ES-I3 (cell line): ENCODE measurements around the gene CARD9.
"Not testable (repeated sequence)": the region's sequence is repeated elsewhere in the genome, so short reads cannot be mapped to it uniquely, and the experiment has no call there.

Experiments
- H3K36me3 ChIP-seq: 2 replicates; pipeline ENCODE4 v1.6.1; 2013; ENCODE audit warnings: mild to moderate bottlenecking, low read length, control low read depth, moderate library complexity; ENCODE audit not compliant: insufficient read depth
- H3K4me1 ChIP-seq: 2 replicates; pipeline ENCODE4 v1.6.1; 2013; ENCODE audit warnings: mild to moderate bottlenecking, control low read depth, low read length; ENCODE audit not compliant: insufficient read depth
- H3K9ac ChIP-seq: 2 replicates; pipeline ENCODE4 v1.6.1; 2013; ENCODE audit warnings: low read depth, mild to moderate bottlenecking, low read length, moderate library complexity
- H3K9me3 ChIP-seq: 2 replicates; pipeline ENCODE4 v1.6.1; 2013; ENCODE audit warnings: mild to moderate bottlenecking, low read length, moderate library complexity; ENCODE audit not compliant: control insufficient read depth, insufficient read depth

Gene CARD9

GRCh38 chr9:136373300-136374182, at the start of gene CARD9:
Gene CARD9, minus strand, starts transcription at chr9:136373669. Its CDS starts 1,591 bp downstream, at chr9:136372078.
- no peak within 1 kb of the TSS for H3K9ac ChIP-seq
- peaks cover 8% of the 10 kb centered on the region; the same call in 1 of the 2 replicates for H3K4me1 ChIP-seq
- no peaks in the 10 kb centered on the region for H3K9me3 ChIP-seq
- H3K36me3 ChIP-seq: 0 out of 2 replicates have a peak, but pooled peaks cover 4% of the 10 kb centered on the region

GRCh38 chr9:136422876-136423275, 49.4 kb upstream of the CARD9 start:
- H3K4me1 ChIP-seq: no peaks in the 10 kb centered on the region
- H3K36me3 ChIP-seq: peaks cover 18% of the 10 kb centered on the region
- no peak overlapping the region for H3K9ac ChIP-seq
- no peaks in the 10 kb centered on the region for H3K9me3 ChIP-seq

- Histone ChIP-seq H3K9ac (no peak overlapping the region), H3K9me3 (no peaks in the 10 kb centered on the region), H3K36me3 (peaks cover 24% of the 10 kb centered on the region), H3K4me1 (no peaks in the 10 kb centered on the region)
These were observed 48.3 kb upstream of the CARD9 start for GRCh38 chr9:136421791-136422190.

GRCh38 chr9:136419092-136419420, 45.6 kb upstream of the CARD9 start:
- Histone ChIP-seq H3K9ac (no peak overlapping the region), H3K4me1 (no peaks in the 10 kb centered on the region), H3K36me3 (peaks cover 30% of the 10 kb centered on the region), H3K9me3 (no peaks in the 10 kb centered on the region)

GRCh38 chr9:136418182-136419091, 45.0 kb upstream of the CARD9 start:
- no peaks in the 10 kb centered on the region for H3K4me1 ChIP-seq
- H3K36me3 ChIP-seq: peaks cover 30% of the 10 kb centered on the region
- H3K9ac ChIP-seq: no peak overlapping the region
- no peaks in the 10 kb centered on the region for H3K9me3 ChIP-seq

- H3K9ac ChIP-seq: no peak overlapping the region
- H3K9me3 ChIP-seq: no peaks in the 10 kb centered on the region
- H3K4me1 ChIP-seq: no peaks in the 10 kb centered on the region
- H3K36me3 ChIP-seq: peaks cover 35% of the 10 kb centered on the region
These were observed 43.4 kb upstream of the CARD9 start for GRCh38 chr9:136416914-136417313.

GRCh38 chr9:136416427-136416826, 43.0 kb upstream of the CARD9 start:
- Histone ChIP-seq H3K9ac (no peak overlapping the region), H3K36me3 (peaks cover 35% of the 10 kb centered on the region), H3K9me3 (no peaks in the 10 kb centered on the region), H3K4me1 (no peaks in the 10 kb centered on the region; the same call in 1 of the 2 replicates)

GRCh38 chr9:136412962-136413361, 39.5 kb upstream of the CARD9 start:
- H3K4me1 ChIP-seq: no peaks in the 10 kb centered on the region; the same call in 1 of the 2 replicates
- H3K9ac ChIP-seq: no peak overlapping the region
- no peaks in the 10 kb centered on the region for H3K9me3 ChIP-seq
- peaks cover 26% of the 10 kb centered on the region for H3K36me3 ChIP-seq

- H3K9ac ChIP-seq: peak overlapping the region; percentile 73
- no peaks in the 10 kb centered on the region; the same call in 1 of the 2 replicates for H3K4me1 ChIP-seq
- H3K36me3 ChIP-seq: peaks cover 23% of the 10 kb centered on the region; the same call in 1 of the 2 replicates
- H3K9me3 ChIP-seq: no peaks in the 10 kb centered on the region
These were observed 37.9 kb upstream of the CARD9 start for GRCh38 chr9:136411378-136411777.

- Histone ChIP-seq H3K9me3 (no peaks in the 10 kb centered on the region), H3K9ac (peak within 1 kb of the TSS; percentile 74), H3K36me3 (peaks cover 24% of the 10 kb centered on the region; the same call in 1 of the 2 replicates), H3K4me1 (no peaks in the 10 kb centered on the region; the same call in 1 of the 2 replicates)
These were observed 37.2 kb upstream of the CARD9 start, which contains the start of the genes ENTR1 and PMPCA for GRCh38 chr9:136410500-136411287. Gene ENTR1, minus strand, starts transcription at chr9:136410614. Its CDS starts 217 bp downstream, at chr9:136410397. Gene PMPCA, plus strand, starts transcription at chr9:136410658. Its CDS starts 11 bp downstream, at chr9:136410669.

- peaks cover 27% of the 10 kb centered on the region for H3K36me3 ChIP-seq
These were observed 36.3 kb upstream of the CARD9 start for GRCh38 chr9:136409557-136410455.

GRCh38 chr9:136407911-136408310, 34.4 kb upstream of the CARD9 start:
- no peaks in the 10 kb centered on the region; the same call in 1 of the 2 replicates for H3K4me1 ChIP-seq
- no peak overlapping the region for H3K9ac ChIP-seq
- peaks cover 25% of the 10 kb centered on the region for H3K36me3 ChIP-seq
- H3K9me3 ChIP-seq: no peaks in the 10 kb centered on the region

More at GRCh38 chr9:136409557-136410455, 36.3 kb upstream of the CARD9 start:
- peak overlapping the region; percentile 74 for H3K9ac ChIP-seq
- H3K4me1 ChIP-seq: no peaks in the 10 kb centered on the region; the same call in 1 of the 2 replicates
- no peaks in the 10 kb centered on the region for H3K9me3 ChIP-seq

- H3K4me1 ChIP-seq, H3K9ac ChIP-seq, H3K9me3 ChIP-seq: not testable (repeated sequence)
- H3K36me3 ChIP-seq: peaks cover 22% of the 10 kb centered on the region
These were observed 33.6 kb upstream of the CARD9 start for GRCh38 chr9:136407061-136407460.
